Measurements from ENCODE around the gene RGS13. TPM values are rescaled to one million over a fixed set of nuclear protein-coding genes. Genes with fewer than 3 reads are reported as not detected.
"Not testable (repeated sequence)": the region's sequence is repeated elsewhere in the genome, so short reads cannot be mapped to it uniquely, and the experiment has no call there.

Gene RGS13
- total RNA-seq, 2 donors from 2014 or later: 0.81 to 1.2 TPM

DNA sequence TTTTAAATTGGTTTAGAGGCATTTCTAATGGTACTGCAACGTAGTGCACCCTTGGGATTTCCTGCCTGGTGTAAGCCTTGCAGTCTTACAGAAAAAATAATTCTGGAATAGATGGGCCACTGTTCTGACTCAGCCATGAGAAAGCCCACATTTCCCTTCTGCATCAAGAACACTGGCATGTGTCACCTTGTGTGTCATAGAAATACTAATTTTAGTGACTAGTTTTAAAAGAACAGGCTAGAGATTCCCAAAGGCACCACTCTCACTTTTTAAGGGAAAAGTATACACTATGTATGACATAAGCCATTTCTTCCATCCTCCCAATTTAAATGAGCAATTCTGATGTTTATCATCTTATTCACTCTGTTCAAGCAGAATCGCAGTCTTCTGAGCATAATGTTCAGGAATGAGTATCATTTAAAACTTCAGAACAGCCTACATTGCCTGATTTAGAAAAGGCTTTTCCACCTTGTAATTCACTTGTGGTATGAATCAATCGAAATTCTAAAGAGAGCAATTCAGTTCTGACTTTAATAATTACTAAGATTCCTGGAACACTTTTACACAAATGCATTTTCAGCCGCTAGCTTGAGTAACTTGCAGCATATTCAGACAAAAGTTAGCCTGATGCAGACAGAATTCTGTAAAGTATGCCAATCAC lies 18.8 kb downstream of the RGS13 start:
- intact Hi-C loops (cut with DNase I): no loop called here
- no peak for DNase-seq (ENCODE audit: low spot score)

DNA sequence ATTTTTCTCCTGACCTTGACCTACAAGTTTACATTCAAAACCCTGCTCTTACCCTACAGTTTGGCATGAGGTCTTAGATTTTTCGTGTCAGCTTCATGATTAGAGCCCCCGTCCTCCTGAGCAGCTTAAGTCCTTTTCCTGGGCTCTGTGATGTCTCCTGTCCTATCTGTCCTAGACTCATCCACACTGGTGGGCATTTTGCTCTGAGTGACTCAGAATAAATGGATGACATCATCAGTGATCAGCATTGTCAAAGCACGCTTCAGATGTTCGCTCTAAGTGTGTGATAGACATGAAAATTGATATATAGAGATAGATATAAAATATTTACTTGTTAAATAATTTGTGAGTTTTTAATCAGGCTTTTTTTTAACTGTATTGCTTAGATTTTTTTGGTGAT lies 21.8 kb downstream of the RGS13 start:
- intact Hi-C loops (cut with DNase I): no loop called here
- DNase-seq (ENCODE audit: low spot score): no peak

DNA sequence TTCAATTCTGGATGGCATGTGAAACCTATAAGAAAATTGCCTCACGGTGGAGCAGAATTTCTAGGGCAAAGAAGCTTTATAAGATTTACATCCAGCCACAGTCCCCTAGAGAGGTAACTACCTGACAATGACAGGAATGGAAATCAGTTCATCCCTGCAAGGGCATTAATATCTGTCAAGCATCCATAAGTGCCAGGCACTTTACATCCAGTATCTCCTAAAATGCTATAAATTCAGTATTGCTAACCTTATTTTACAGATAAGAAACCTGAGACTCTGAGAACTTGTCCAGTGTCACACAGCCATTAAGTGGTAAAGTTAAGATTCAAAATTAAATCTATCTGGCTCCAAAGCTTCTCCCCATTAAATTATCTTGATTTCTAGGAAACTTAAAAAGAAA lies 22.3 kb downstream of the RGS13 start:
- intact Hi-C loops (cut with DNase I): no loop called here
- DNase-seq (ENCODE audit: low spot score): no peak

DNA sequence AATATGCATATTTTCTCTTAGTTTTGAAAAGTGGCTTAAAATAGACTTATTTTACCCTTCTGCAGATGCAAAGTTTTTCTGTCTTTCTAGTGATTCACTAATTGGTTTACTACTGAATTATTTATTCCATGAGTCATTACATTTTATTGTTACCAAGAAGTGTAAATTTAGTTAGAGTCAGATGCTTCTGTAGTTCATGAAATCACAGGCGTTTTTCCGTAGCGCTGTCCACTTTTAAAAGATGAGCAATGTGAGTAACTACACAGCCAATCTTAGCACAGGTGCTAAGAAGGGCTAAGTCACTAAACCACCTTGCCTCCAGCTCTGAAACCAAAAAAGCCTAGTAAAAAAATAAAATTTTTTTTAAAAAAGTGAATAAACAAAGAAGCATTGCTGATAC lies 24.7 kb downstream of the RGS13 start:
- intact Hi-C loops (cut with DNase I): no loop called here
- no peak for DNase-seq (ENCODE audit: low spot score)

DNA sequence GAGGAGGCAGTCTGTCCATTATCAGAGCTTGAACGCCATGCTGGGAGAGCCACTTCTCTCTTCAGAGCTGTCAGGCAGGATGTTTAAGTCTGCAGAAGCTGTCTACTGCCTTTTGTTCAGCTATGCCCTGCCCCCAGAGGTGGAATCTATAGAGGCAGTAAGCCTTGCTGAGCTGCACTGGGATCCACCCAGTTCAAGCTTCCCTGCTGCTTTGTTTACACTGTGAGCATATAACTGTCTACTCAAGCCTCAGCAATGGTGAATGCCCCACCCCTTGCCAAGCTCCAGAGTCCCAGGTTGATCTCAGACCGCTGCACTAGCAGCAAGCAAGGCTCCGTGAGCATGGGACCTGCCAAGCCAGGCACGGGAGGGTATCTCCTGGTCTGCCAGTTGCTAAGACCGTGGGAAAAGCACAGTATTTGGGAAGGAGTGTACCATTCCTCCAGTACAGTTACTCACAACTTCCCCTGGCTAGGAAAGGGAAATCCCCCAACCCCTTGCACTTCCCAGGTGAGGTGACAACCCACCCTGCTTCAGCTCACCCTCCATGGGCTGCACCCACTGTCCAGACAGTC lies 32.5 kb downstream of the RGS13 start:
- DNase-seq (ENCODE audit: low spot score): no peak
- intact Hi-C loops (cut with DNase I): no loop called here

DNA sequence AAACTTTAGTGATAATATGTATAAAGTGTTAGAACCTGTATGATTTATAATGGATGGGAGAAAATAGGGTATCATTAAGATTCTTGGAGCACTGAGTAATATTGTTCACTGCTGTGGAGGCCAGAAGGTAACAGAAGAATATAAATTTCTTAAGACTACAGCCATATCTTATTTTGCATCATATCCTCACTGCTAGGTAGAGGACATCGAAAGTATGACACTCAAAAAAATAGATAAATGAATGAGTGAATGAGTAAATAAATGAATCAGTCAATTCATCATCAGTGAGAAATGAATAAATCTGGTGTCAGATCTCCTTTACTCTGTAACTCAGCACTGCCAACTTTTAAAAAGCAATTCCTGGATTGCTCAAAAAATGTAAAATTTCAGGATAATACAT lies 33.2 kb downstream of the RGS13 start:
- intact Hi-C loops (cut with DNase I): no loop called here
- DNase-seq (ENCODE audit: low spot score): no peak

DNA sequence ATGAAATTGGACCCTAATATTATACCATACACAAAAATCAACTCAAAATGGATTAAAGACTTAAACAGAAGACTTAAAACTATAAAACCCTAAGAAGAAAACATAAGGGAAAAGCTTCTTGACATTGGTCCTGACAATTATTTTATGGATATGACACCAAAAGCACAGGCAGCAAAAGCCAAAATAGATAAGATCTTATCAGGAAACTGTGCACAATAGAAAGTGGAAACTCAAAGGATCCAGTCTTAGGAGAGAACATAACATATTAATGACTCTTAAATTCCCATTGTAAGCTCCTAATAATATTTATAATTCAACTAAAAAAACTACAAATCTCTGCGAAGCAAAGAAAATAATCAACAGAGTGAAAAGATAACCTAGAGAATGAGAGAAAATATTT lies 39.8 kb downstream of the RGS13 start:
- intact Hi-C loops (cut with DNase I): no loop called here

DNA sequence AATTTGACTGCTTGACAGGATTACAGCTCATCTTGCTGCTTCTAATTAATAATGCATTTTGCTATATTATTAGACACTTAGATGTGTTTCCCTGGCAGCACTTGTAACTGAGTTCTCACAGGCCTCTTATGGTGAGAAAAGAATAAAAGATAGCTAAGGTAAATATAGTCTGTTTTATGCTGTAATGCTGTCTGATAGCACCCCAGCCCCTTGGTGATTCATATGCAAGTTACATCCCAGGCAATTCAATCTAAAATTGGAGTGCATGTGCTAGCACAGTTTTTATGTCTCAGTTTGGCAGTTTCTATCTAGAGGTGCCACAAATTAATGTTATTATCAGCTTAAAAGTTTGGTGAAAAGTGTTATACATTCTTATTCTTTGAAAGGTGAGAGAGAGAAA lies 42.2 kb downstream of the RGS13 start:
- intact Hi-C loops (cut with DNase I): no loop called here
- no peak for DNase-seq (ENCODE audit: low spot score)

More for the DNA sequence above, 39.8 kb downstream of the RGS13 start:
- no peak for DNase-seq (ENCODE audit: low spot score)

DNA sequence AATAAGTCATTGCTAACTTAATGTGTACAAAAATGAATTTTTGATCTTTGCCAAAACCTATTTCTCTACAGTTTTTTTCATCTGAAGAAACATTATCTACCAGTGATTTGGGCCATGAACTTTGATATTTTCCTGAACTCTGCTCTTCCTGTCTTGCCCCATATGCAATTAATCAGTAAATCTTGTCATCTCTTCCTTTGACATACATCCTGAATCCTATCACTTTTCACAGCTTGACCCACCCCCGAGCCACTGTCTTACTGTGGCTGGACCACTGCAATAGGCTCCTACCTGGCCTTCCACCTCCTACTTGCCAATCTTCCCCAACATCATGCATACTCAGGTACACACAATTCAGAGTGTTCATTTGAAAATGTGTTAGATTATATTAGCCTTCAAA lies 46.4 kb downstream of the RGS13 start:
- intact Hi-C loops (cut with DNase I): no loop called here
- no peak for DNase-seq (ENCODE audit: low spot score)

DNA sequence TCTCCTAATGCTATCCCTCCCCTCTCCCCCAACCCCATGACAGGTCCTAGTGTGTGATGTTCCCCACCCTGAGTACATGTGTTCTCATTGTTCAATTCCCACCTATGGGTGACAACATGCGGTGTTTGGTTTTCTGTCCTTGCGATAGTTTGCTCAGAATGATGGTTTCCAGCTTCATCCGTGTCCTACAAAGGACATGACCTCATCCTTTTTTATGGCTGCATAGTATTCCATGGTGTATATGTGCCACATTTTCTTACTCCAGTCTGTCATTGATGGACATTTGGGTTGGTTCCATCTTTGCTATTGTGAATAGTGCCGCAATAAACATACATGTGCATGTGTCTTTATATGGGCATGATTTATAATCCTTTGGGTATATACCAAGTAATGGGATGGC lies 47.1 kb downstream of the RGS13 start:
- intact Hi-C loops (cut with DNase I); DNase-seq (ENCODE audit: low spot score): not testable (repeated sequence)

DNA sequence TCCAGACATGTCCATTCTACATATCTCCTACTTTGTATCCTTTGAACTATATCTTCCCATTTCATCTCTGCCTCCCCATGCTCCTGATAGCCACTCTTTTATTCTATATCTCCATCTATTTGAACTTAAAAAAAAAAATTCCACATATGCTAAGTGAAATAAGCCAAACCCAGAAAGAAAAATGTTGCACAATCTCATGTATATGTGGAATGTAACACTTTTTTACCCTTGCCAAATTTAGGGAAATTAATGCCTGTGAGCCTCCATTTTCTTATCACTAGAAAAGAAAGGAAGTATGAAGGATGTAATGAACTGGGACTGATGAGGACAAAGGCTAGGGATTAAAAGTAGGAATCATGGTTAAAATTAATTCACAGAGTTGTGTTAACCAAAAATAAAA lies 53.5 kb downstream of the RGS13 start:
- intact Hi-C loops (cut with DNase I): no loop called here
- DNase-seq (ENCODE audit: low spot score): no peak

DNA sequence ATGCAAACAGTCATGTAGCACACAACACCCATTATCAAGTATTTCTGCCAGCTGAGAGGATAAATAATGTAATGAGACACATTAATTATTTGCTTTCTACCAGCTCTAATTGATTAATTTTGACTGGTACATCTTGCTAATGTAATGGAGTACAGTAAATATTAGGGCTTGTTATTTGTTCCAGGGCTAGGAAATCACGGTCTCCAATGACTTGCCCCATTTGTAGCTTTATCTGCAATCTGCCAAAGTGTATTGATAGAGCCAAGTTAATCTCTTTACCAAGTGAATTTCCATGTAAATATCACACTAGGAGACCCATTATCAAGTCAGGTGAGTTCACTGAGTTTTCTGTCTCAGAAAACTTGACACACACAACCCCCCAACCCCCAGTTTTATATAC lies 55.1 kb downstream of the RGS13 start:
- no peak for DNase-seq (ENCODE audit: low spot score)
- intact Hi-C loops (cut with DNase I): no loop called here

DNA sequence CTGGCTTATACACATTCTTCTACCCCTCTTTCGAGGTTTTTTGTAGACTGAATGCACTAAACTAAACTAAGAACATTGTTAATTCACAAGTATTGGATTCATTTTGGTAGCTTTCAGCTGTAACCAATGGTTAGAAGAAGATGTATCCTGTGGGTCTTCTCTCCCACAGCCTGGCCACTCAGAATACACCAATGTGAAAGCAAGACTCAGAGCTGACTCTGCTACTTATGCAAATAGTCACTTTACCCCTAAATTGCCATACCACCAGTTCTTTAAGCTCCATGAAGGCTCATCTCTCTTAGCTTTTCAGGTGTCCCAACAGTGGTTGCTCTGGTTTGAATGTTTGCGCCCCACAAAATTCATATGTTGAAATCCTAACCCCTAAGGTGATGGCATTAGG lies 60.1 kb downstream of the RGS13 start:
- DNase-seq (ENCODE audit: low spot score): no peak
- intact Hi-C loops (cut with DNase I): no loop called here

DNA sequence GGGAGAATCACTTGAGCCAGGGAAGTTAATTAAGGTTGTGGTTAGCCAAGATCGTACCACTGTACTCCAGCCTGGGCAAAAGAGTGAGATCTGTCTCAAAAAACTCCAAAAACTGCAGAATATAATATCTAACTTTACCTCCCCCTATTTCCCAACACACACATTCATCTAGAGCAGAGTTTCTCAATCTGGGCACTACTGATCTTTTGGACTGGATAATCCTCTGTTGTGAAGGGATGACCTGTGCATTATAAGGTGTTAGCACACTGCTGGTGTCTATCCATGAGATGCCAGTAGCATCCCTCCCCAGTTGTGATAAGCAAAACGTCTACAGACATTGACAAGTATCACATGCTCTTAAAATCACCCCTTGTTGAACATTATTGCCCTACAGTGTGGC lies 61.8 kb downstream of the RGS13 start:
- intact Hi-C loops (cut with DNase I): no loop called here
- no peak for DNase-seq (ENCODE audit: low spot score)

DNA sequence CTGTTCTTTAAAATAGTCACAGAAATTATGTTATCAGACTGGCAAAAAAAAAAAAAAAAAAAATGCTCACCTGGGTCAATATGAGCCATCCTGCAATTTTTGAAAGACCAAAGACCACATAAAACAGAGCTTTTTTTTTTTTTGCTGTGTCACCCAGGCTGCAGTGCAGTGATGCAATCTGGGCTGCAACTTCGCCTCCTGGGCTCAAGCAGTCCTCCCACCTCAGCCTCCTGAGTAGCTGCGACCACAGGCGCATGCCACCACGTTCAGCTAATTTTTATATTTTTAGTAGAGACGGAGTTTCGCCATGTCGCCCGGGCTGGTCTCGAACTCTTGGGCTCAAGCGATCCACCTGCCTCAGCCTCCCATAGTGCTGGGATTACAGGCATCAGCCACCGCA lies 62.8 kb downstream of the RGS13 start:
- intact Hi-C loops (cut with DNase I): no loop called here

DNA sequence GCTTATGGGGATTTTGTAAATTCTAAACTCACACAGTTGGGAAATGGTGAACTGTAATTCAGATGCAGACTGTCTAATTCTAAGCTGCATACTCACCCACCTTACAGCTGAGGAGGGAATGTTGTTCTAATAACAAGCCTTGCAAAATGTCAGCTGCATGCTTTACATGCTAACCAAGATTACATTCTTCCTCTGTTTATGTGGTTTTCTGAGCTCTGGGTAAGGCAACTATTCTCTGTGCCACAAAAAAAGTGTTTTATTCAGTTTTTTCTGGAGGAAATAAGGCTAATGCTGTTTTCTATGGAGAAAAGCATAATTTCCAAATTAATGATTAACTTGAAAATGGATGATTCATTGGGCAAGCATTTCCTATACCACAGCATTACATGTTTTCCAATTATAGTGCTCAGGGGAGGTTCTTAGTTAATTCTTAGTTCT lies 64.9 kb downstream of the RGS13 start:
- DNase-seq (ENCODE audit: low spot score): no peak
- intact Hi-C loops (cut with DNase I): no loop called here

More for the DNA sequence above, 62.8 kb downstream of the RGS13 start:
- no peak for DNase-seq (ENCODE audit: low spot score)

DNA sequence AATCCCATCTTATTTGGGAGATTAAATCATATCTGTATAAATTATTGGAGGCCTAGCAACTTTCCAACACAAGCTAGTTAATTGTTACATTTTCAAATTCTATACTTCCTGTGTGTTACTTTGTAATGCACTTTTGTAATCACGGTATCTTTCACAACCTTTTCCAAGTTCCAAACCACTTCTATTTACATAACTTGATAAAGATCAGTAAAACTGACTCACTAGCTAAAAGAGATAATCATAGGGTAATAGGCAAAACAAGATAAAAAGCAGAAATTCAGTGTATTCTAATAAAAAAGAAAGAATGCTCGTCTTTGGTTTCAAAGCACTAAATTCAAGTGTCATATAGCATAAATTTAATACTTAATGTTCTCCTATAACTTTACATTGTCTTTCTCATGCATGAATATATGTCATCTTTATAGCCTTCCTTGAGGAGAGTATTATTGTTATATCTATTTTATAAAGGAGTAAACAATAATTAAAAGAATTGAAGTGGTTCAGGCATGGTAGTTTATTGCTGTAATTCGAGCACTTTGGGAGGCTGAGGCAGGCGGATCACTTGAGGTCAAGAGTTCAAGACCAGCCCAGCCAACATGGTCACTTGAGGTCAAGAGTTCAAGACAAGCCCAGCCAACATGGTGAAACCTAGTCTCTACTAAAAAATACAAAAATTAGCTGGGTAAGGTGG lies 66.4 kb downstream of the RGS13 start:
- no peak for DNase-seq (ENCODE audit: low spot score)
- intact Hi-C loops (cut with DNase I): no loop called here

DNA sequence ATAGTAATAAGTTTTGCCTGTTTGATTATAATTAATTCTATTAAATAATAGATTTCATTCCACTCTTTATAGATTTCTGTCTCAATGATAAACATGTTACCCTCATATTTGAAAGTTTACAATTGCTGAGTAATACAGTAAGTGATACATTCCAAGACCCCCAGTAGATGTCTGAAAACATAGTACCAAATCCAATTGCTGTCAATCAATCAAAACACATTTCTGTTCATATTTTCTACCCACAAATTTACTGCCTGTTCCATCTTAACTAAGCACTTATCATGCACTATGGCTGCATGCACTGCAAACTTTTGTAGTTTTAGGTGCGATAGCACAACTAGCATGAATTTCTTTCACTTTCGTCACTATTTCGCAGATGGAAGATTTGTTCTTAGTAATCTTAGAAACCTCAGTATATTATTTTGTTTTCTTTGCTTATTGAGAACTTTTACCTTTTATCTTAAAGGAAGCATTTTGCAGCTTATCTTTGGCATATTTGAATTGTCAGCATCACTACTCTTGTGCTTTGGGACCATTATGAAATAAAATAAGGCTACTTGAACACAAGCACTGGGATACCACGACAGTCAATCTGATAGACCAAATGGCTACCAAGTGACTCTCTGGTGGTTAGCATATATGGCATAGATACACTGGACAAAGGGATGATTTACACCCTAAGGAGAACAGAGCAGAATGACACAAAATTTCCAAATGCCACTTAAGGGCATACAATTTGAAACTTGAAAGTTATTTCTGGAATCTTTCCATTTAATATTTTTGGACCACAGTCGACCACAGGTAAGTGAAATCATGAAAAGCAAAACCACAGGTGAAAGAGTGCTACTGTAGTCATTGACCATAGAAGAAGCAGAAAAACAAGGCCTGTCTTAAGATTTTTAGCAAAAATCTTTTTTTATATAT lies 67.6 kb downstream of the RGS13 start:
- intact Hi-C loops (cut with DNase I): no loop called here
- no peak for DNase-seq (ENCODE audit: low spot score)

DNA sequence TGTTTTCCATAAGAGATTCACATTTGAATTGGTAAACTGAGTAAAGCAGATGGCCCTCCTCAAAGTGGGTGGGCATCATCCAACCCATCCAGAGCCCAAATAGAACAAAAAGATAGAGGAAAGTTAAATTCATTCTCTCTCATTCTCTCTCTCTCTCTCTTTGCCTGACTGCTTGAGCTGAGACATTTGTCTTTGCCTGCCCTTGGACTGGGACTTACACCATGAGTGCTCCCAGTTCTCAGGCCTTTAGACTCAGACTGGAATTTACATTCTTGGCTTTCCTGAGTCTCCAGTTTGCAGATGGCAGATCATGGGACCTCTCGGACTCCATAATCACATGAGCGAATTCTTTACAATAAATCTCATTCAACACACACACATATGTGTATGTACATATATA lies 69.6 kb downstream of the RGS13 start:
- intact Hi-C loops (cut with DNase I): no loop called here
- DNase-seq (ENCODE audit: low spot score): no peak

DNA sequence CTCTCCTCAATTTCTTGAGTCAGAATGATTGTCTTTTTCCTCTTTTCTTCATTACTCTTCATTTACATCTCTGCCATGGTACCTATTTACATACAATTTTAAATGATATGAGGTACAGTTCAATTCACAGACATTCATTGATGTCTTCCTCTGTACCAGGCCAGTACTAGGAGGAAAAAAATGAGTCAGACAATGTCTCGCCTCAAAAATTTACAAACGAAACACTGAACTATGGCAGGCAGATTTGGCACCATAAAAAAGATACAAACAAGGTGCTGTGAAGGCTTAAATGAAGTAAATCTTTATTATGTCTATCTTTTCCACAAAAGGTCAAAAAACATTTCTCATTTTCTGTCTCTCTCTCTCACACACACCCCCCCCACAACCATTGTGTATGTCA lies 71.0 kb downstream of the RGS13 start:
- no peak for DNase-seq (ENCODE audit: low spot score)
- intact Hi-C loops (cut with DNase I): no loop called here

All from posterior vena cava (tissue), 2 donors.